Gastrocnemius medialis (tissue), 4 donors: Measurements from ENCODE around the gene KIF1A.
"Not testable (repeated sequence)": the region's sequence is repeated elsewhere in the genome, so short reads cannot be mapped to it uniquely, and the experiment has no call there.

Source experiments
- CTCF ChIP-seq, 5 experiments: fragments of 450-650 bp in 3 of 5; fragments of 200-600 bp in 2 of 5; sonication (generic) in 2 of 5; IDR thresholded peaks in 4 of 5; conservative IDR thresholded peaks in 1 of 5; 1 replicate in 4 of 5; 2 replicates in 1 of 5; pipeline ENCODE4 v1.5.1; 2016 to 2019; ENCODE audit warnings: antibody characterized with exemption in 5 of 5, mild to moderate bottlenecking in 3 of 5, moderate library complexity in 3 of 5
- POLR2A ChIP-seq, 2 donors: fragments of 450-650 bp; IDR thresholded peaks; one replicate each; pipeline ENCODE4 v1.6.1; 2017; ENCODE audit warnings: antibody characterized with exemption in 2 of 2, mild to moderate bottlenecking in 2 of 2, moderate library complexity in 2 of 2

GRCh38 chr2:240692583-240693561 is 127.1 kb downstream of the KIF1A start:
- not testable (repeated sequence) for TF ChIP-seq CTCF (IDR thresholded peaks at IDR 0.05 in 4 of 5, conservative IDR thresholded peaks at IDR 0.05 in 1 of 5); POLR2A (IDR thresholded peaks at IDR 0.05)
